Psoas muscle (tissue), 8 donors: ENCODE results near the gene HKDC1. TPM values are rescaled to one million over a fixed set of nuclear protein-coding genes. Genes with fewer than 3 reads are reported as not detected.
"Not testable (repeated sequence)": the region's sequence is repeated elsewhere in the genome, so short reads cannot be mapped to it uniquely, and the experiment has no call there.

ENCODE experiments used
- ATAC-seq, 4 donors: fragments of 200-7000 bp; cut with Tn5 transposase; one replicate each; pipeline ENCODE4 v1.9.1; 2020; ENCODE audit warnings: moderate library complexity in 3 of 4, mild to moderate bottlenecking in 2 of 4
- DNase-seq, 2 donors: peaks; one replicate each; pipeline ENCODE4 v3.0.0-alpha.2; 2020
- H3K27ac ChIP-seq: fragments of 200-600 bp; one replicate; pipeline ENCODE4 v1.8.0; 2022
- H3K27me3 ChIP-seq, 3 donors: fragments of 200-600 bp in 1 of 3; one replicate each; pipeline versions ENCODE4 v1.6.1 to v1.8.0; 2013 to 2022; ENCODE audit warnings: low read length in 2 of 3, mild to moderate bottlenecking in 2 of 3, moderate library complexity in 1 of 3; ENCODE audit not compliant: insufficient read depth in 3 of 3
- H3K36me3 ChIP-seq, 2 donors: fragments of 200-600 bp in 1 of 2; one replicate each; pipeline versions ENCODE4 v1.6.1 to v1.8.0; 2013 to 2022; ENCODE audit warnings: low read depth in 1 of 2, mild to moderate bottlenecking in 1 of 2, moderate library complexity in 1 of 2; ENCODE audit not compliant: insufficient read depth in 1 of 2
- H3K4me1 ChIP-seq: fragments of 200-600 bp; one replicate; pipeline ENCODE4 v1.8.0; 2022
- H3K4me3 ChIP-seq: fragments of 200-600 bp; one replicate; pipeline ENCODE4 v1.8.0; 2022; ENCODE audit warnings: mild to moderate bottlenecking
- H3K9me3 ChIP-seq: fragments of 200-600 bp; one replicate; pipeline ENCODE4 v1.8.0; 2022
- CTCF ChIP-seq: fragments of 200-600 bp; IDR thresholded peaks from one replicate; pipeline ENCODE4 v1.8.0; 2022; ENCODE audit warnings: antibody characterized with exemption
- WGBS, 3 donors: extraction: QIAGEN DNeasy Blood & Tissue Kit; methylation state at CpG; one replicate each; pipeline versions ENCODE4 v1.1.6 to v1.1.7; 2013; 5-methylcytosine and 5-hydroxymethylcytosine counted together
- intact Hi-C, 2 donors: fragments of 100-400 bp; cut with DNase I; formaldehyde crosslinking; loops; one replicate each; pipeline versions ENCODE4 v1.11.0 to v1.14.2; 2022
- polyA plus RNA-seq, 3 donors: library from polyadenylated mRNA; stranded (reverse); fragments of 200-250 nt; gene quantifications; one replicate each; pipeline ENCODE4 v1.2.3, GENCODE V29; 2013
- total RNA-seq, 4 donors: library from RNA; stranded (reverse); fragmentation: NEBNext Ultra II Directional in 2 of 4; extraction: Animal tissue kit (Norgen Biotek cat#: 25700) in 2 of 4; gene quantifications; one replicate each; pipeline versions ENCODE4 v1.2.1 to v1.2.4, GENCODE V29; 2021 to 2023
- donor health status: healthy with polysubstance abuse.
- donor health status: DM: no; HTN: no; CAD: no; lungs with moderate emphysema.
- donor health status: Bipolar disorder and iron deficiency.
- donor health status: healthy.
- donor health status: DM: yes; HTN: yes; CAD: no.
- donor health status: DM: no; HTN: no; CAD: no.
- donor health status: DM: no; HTN: no; CAD: no.
- donor health status: DM: yes; HTN: yes; CAD: no.

HKDC1 gene
- total and polyA plus RNA-seq, 7 donors = 0.03 TPM; not detected in 5

GRCh38 chr10:69246581-69247312 lies 26.6 kb downstream of the HKDC1 start:
- no peaks in the 10 kb centered on the region for H3K27me3 ChIP-seq
- no peak overlapping the region for H3K4me3 ChIP-seq
- H3K27ac ChIP-seq = no peak overlapping the region
- H3K36me3 ChIP-seq = no peaks in the 10 kb centered on the region
- no peak for ATAC-seq
- no peaks in the 10 kb centered on the region for H3K4me1 ChIP-seq
- 78 to 79% (median 79%) methylated on average over 14 of the region's 14 CpGs for WGBS, 3 donors
- DNase-seq = no peak
- TF ChIP-seq CTCF = no peak
- intact Hi-C loops = loop anchor here in 1 of 2 donors (5.0 kb wide), 1 partner anchor 71 kb away; no protein-coding TSS in a partner anchor
- no peaks in the 10 kb centered on the region for H3K9me3 ChIP-seq

- 92 to 95% (median 94%) methylated on average over 13 of the region's 13 CpGs for WGBS, 3 donors
- TF ChIP-seq CTCF = no peak
- Histone ChIP-seq H3K9me3 (no peaks in the 10 kb centered on the region), H3K27ac (no peak overlapping the region), H3K27me3 (no peaks in the 10 kb centered on the region), H3K4me3 (no peak overlapping the region), H3K36me3 (no peaks in the 10 kb centered on the region), H3K4me1 (no peaks in the 10 kb centered on the region)
- DNase-seq (no peak), ATAC-seq (no peak)
- intact Hi-C loops = loop anchor here in 1 of 2 donors (5.0 kb wide), 1 partner anchor 70 kb away; no protein-coding TSS in a partner anchor
Measured at GRCh38 chr10:69247313-69247710, 27.2 kb downstream of the HKDC1 start.

GRCh38 chr10:69248117-69248730 lies 28.1 kb downstream of the HKDC1 start:
- TF ChIP-seq CTCF = no peak
- intact Hi-C loops = loop anchor here in 1 of 2 donors (5.0 kb wide), 1 partner anchor 69 kb away; no protein-coding TSS in a partner anchor
- WGBS, 3 donors = 78 to 82% (median 82%) methylated on average over 24 of the region's 24 CpGs
- Histone ChIP-seq H3K4me3 (no peak overlapping the region), H3K36me3 (no peaks in the 10 kb centered on the region), H3K4me1 (no peaks in the 10 kb centered on the region), H3K27ac (no peak overlapping the region), H3K27me3 (no peaks in the 10 kb centered on the region), H3K9me3 (no peaks in the 10 kb centered on the region)
- DNase-seq = no peak
- no peak for ATAC-seq

- intact Hi-C loops = no loop called here
Measured at GRCh38 chr10:69250041-69250440, 29.9 kb downstream of the HKDC1 start.

GRCh38 chr10:69251417-69251816 lies 31.3 kb downstream of the HKDC1 start:
- H3K27me3 ChIP-seq, DNase-seq, H3K36me3 ChIP-seq, H3K9me3 ChIP-seq, intact Hi-C loops, H3K27ac ChIP-seq, H3K4me3 ChIP-seq, H3K4me1 ChIP-seq, ATAC-seq: not testable (repeated sequence)
- 95 to 96% (median 95%) methylated on average over 2 of the region's 2 CpGs for WGBS, 3 donors

More at GRCh38 chr10:69250041-69250440, 29.9 kb downstream of the HKDC1 start:
- Histone ChIP-seq H3K4me3 (no peak overlapping the region), H3K27me3 (no peaks in the 10 kb centered on the region), H3K36me3 (no peaks in the 10 kb centered on the region), H3K4me1 (no peaks in the 10 kb centered on the region), H3K9me3 (no peaks in the 10 kb centered on the region), H3K27ac (no peak overlapping the region)
- WGBS, 3 donors = 89 to 93% (median 91%) methylated on average over 14 of the region's 14 CpGs
- DNase-seq = no peak
- TF ChIP-seq CTCF = no peak
- ATAC-seq = no peak
